ENCODE data around the gene LOXL3. TPM values are rescaled to one million over a fixed set of nuclear protein-coding genes. Genes with fewer than 3 reads are reported as not detected.

The LOXL3 gene
- total RNA-seq, 1 donor from 2014 or later, result 4.8 TPM

GRCh38 chr2:74515271-74515980 lies 38.3 kb downstream of the LOXL3 start:
- intact Hi-C loops (cut with DNase I), result no loop called here
- DNase-seq (ENCODE audit: missing footprints), result peak; percentile 27
- ATAC-seq, result no peak

DNA sequence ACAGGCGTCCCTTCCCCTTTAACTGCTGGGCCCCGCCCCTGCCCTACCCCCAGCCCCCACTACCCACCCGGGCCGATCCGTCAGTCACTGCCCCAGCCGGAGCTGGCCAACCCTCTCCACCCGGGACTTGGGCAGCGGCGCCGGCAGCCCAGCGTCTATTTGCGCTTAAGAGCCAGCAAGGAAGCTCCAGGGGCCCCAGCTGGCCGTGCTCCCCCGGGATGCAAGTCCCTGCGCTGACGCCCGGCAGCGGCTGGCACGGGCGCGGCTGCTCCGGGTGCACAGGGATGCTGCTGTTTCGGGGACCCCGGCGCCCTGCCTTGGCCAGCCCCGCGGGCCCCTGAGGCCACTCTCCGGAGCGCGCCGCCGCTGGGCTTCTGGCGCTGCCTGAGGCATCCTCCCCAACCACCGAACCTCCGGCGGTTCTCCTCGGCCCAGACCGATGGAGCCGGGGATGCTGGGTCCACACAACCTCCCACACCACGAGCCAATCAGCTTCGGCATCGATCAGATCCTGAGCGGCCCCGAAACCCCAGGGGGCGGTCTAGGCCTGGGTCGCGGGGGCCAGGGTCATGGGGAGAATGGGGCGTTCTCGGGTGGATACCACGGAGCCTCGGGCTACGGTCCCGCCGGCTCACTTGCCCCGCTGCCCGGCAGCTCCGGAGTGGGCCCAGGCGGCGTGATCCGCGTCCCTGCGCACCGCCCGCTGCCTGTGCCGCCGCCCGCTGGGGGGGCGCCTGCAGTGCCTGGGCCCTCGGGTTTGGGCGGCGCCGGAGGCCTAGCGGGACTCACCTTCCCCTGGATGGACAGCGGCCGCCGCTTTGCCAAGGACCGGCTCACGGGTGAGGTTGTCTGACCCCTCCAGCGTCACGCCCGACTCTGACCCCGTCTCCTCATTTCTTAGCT lies 39.1 kb downstream of the LOXL3 start, which contains the start of gene TLX2:
TSS of gene TLX2 (plus strand) at position 83 of the 903 bp plus-strand sequence. CDS start at position 440, 357 bp downstream.
- DNase-seq (ENCODE audit: missing footprints) (peak; percentile 57), ATAC-seq (no peak)
- intact Hi-C loops (cut with DNase I), result no loop called here

DNA sequence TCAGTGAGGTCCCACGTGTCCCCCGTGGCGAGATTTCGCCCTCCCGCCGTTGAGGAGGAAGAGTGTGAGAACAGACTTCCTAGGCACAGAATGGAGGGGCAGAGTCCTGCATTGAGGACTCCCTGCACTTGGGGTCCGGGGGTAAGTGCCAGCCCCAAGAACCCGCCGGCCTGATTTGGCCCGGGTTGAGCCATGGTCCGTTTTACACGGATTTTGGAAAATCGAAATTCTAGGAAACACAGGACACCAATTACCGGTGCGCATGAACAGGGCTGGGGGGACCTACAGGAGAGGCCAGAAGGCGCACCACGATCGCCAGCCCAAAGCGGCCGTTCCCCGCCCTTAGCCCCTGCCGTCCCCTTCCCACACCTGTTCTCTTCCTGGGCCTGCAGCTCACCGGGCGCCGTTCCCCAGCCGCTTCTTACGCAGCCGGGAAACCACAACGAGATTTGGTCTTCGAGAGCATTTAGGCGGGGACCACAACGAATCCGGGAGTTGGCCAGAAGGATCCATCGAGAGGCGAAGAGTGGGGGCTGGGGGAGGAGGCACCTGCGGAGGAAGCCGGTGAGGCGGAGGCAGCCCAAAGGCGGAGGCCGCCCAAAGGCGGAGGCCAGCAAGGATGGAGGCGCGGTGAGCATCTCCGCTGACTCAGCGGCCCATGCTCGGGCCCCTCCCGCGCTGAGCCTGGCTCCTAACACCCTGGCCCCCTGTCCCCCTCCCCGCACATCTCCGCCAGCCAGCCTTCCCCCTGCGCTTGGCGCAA lies 40.0 kb downstream of the LOXL3 start:
- ATAC-seq (no peak), DNase-seq (ENCODE audit: missing footprints) (peak; percentile 65)
- intact Hi-C loops (cut with DNase I), result no loop called here

DNA sequence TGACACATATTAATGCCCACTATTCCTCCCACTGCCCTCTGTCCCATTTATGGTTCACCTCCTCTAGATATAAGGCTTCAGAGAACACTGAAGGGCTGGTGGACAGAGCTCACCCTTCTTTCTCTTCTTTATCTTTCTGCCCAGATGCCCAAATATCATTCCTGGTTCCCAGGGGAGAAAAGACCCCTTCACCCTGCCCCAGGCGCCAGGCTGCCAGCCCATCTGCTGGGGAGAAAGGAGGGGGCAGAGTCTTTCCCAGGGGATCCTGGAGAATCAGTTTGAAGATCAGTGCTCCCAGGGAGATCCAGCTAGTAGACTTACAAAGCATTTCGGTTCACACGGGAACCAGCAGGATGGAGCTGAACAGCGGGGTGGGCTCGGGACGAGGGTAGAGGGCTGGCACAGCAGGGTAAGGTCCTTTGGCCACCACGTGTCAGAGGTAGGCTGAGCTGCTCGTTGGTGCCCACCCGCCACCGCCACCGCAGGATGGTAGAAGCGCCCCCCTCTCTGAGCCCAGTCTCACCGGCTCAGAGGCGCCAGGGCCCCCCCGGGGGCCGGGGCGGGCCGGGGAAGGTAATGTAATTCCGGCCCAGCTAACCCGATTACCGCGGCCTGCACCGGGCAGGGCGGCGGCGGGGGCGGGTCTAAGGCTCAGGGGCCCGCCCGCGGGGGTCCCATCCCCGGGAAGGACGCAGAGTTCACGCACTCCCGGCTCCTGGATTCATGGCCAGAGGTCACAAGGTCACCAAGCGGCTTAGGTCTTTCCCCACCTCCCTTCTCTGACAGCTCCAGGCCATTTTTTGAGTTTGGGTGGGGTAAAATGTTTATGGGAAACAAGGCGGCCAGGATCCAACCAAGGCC lies 40.8 kb downstream of the LOXL3 start:
- intact Hi-C loops (cut with DNase I), result no loop called here
- ATAC-seq, result no peak
- DNase-seq (ENCODE audit: missing footprints), result no peak

DNA sequence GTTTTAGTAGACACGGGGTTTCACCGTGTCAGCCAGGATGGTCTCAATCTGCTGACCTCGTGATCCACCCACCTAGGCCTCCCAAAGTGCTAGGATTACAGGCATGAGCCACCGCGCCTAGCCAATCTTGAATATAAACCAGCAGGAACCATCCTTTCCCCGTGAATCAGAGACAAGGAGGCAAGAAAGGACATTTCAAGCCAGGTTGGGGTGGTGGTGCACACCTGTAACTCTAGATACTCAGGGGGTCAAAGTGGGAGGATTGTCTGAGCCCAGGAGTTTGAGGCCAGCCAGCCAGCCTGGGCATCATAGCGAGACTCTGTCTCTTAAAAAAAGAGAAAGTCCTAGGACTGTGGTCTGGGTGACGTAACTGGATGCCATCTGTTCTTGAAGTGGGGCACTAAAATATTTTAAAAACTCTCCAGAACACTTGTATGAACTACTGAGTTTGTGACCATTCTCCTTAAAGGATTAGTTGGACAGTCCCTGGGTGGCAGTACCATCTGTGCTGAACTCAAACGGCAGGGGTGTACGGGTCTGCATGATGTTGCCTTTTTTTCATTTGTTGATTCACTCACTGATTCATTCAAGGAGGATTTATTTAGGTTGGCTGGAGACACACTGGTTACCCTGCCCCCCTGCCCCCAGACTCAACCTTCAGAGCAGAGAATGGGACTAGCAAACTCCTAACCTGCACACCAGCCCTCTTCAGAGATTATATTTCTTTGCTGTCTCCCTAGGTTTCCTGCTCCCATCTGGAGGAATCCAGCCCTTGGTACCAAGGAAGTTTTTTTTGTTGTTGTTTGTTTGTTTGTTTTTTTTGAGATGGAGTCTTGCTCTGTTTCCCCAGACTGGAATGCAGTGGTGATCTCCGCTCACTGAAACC lies 42.4 kb downstream of the LOXL3 start:
- no peak for ATAC-seq
- DNase-seq (ENCODE audit: missing footprints), result no peak
- intact Hi-C loops (cut with DNase I), result no loop called here

- intact Hi-C loops (cut with DNase I), result no loop called here
- DNase-seq (ENCODE audit: missing footprints) (no peak), ATAC-seq (no peak)
Observed at GRCh38 chr2:74510272-74510671, 43.5 kb downstream of the LOXL3 start.

GRCh38 chr2:74507926-74508520 lies 45.7 kb downstream of the LOXL3 start:
- DNase-seq (ENCODE audit: missing footprints) (peak; percentile 73), ATAC-seq (no peak)
- intact Hi-C loops (cut with DNase I), result loop anchor here (2.0 to 10.0 kb wide), 2 partner anchors 21 to 147 kb away; partner anchors contain the start of genes AUP1, HTRA2 and SEMA4F

- ATAC-seq, result peak; percentile 96
- peak; percentile 99 for DNase-seq (ENCODE audit: missing footprints)
- intact Hi-C loops (cut with DNase I), result loop anchor here (2.0 to 10.0 kb wide), 2 partner anchors 21 to 147 kb away; partner anchors contain the start of genes AUP1, HTRA2 and SEMA4F
Observed at GRCh38 chr2:74507145-74507925, 46.4 kb downstream of the LOXL3 start, which contains the start of gene PCGF1. Gene PCGF1 (minus strand): TSS chr2:74507695. CDS start chr2:74507668, 27 bp downstream.

DNA sequence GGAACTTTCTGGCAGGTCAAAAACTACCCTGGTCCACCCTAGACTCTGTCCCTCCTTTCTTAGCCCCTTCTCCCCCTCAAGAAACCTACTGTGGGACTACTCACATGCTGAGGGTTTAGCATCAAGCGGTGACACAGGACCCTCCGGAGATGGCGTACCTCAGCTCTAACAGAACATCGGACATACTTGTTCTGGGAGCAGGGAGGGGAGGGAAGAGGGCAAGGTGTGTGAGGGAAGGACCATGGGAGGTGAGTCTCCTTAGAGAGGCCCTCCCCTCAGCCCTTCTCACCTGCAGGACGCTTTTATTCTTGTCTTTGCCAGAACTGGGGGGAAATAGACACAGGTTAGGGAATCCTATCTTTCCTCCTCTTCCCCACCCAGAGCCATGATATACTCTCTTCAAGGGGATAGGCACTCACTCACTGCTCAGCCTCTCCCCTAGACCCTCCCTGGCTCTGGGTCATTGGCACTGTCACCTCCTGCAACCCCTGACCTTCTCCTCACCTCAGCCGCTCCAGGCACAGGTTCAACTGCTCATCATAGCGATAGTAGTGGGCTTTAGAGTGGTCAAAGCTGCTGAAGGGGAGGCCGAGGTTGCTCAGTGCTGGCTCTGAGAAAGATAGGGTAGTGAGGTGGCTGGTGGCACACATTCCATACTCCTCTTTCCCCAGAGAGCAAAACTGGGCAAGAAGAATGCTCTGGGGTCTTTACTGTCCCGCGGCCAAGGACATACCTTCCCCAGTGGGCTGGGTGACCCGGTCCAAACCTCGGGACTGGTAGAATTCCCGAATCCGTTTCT lies 48.1 kb downstream of the LOXL3 start:
- intact Hi-C loops (cut with DNase I), result loop anchor here (2.0 to 10.0 kb wide), 2 partner anchors 23 to 149 kb away; partner anchors contain the start of genes AUP1, HTRA2 and SEMA4F
- ATAC-seq (no peak), DNase-seq (ENCODE audit: missing footprints) (peak; percentile 56)

DNA sequence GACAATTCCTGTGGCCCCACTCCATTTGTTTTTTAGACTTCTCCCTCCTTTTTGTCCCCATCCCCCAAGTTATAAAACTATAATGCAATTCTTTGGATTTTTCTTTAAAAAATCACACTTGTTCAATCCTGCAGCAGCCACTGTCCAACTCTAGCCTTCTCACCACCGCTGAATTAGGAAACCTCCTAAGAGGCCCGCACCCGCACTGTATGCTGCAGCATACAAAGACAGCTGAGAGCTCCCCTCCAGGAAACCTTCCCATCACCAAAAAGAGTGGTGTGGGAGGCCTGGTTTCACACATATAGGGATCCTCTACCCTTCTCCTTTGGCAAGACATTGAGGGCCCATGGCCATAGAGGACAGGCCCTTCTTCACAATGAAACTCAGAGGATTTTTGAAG lies 49.2 kb downstream of the LOXL3 start:
- DNase-seq (ENCODE audit: missing footprints) (no peak), ATAC-seq (no peak)
- intact Hi-C loops (cut with DNase I), result loop anchor here (5.0 to 10.0 kb wide), 2 partner anchors 83 to 150 kb away; partner anchors contain the start of gene SEMA4F

DNA sequence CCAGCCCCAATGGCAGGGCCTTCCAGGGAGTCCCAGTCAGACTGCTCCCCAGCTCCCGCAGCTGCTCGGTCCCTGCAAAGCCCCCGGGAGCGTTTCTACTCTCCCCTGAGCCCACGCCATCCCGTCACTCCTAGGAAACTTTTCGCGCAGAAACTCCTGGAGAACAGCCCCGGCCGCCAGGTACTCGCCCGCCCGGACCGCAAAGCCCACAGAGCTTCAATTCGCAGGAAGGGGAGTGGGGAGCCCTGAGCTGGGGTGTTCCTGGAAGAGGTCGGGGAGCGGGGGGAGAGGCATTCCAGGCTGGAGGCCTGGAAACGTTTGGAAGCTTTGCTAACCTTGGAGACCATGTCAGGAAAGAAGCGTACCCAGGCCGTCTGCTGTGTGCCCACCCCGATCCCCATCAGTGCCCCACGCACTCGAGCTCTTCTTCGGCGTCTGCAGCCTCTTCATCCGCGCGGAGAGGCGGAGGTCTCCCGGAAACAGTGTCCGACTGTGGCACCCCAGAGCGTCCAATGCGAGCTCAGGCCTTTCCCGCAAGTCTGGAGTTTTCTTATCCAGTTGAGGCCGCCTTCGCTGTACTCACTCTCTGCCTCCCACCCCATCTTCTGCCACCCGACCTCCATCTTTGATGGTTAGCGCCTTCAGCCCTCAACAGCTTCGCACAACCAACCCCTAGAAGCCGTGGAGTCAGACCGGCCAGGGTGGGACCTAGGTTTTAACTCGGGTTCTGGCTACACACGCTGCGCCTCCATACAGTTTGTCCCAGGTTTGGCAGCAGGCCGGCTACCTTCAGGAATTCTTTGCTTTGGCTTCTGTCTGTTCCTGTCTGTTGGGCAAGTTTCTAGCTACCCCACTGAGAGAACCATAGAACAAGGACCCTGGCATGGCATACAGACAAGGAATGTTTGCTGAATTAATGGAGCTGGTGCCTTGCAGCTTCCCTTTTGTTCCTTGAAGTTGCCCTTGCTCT lies 50.0 kb downstream of the LOXL3 start:
- intact Hi-C loops (cut with DNase I), result loop anchor here (5.0 to 10.0 kb wide), 2 partner anchors 84 to 151 kb away; partner anchors contain the start of gene SEMA4F
- ATAC-seq (no peak), DNase-seq (ENCODE audit: missing footprints) (peak; percentile 52)

- intact Hi-C loops (cut with DNase I), result loop anchor here (5.0 to 10.0 kb wide), 2 partner anchors 84 to 152 kb away; partner anchors contain the start of gene SEMA4F
- ATAC-seq (peak; percentile 73), DNase-seq (ENCODE audit: missing footprints) (peak; percentile 90)
Observed at GRCh38 chr2:74502720-74503505, 50.8 kb downstream of the LOXL3 start.
